Activated gamma-delta T cell treated with Interleukin-2 at 50 U/mL for 16 hours (primary cell): ENCODE results near the gene MIER3.

Experiments used
- DNase-seq: peaks from one replicate; pipeline ENCODE4 v3.0.0-alpha.2; 2020

The MIER3 gene

GRCh38 chr5:56893251-56893951 is 58.5 kb downstream of the MIER3 start:
- no peak for DNase-seq

GRCh38 chr5:56881571-56881970 is 70.4 kb downstream of the MIER3 start:
- DNase-seq, result no peak

GRCh38 chr5:56876327-56876726 is 75.6 kb downstream of the MIER3 start:
- DNase-seq, result no peak

- no peak for DNase-seq
These were observed 78.9 kb downstream of the MIER3 start for GRCh38 chr5:56873056-56873455.

GRCh38 chr5:56871777-56872176 is 80.1 kb downstream of the MIER3 start:
- DNase-seq, result no peak
